ENCODE measurements around the gene OTOA.
A peak's percentile ranks its signal among the peaks of the same experiment; 100 is the strongest.
"Not testable (repeated sequence)": the region's sequence is repeated elsewhere in the genome, so short reads cannot be mapped to it uniquely, and the experiment has no call there.

Gene OTOA

DNA sequence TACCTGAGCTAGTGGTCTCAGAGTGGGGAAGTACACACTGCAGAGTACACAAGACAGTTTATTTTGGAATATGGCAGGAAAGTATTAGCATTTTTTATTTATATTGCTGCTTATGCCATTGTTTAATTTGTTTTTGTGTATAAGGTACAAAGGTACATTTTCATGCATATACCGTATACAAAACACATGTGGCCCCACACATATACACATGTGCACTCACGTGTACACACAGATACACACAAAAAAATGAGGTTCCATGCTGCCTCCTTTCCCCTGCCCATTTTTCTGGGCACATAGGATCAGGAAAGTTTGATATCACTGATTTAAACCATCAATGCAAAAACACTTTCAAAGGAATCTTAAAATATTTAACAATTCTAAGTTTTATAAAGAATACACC lies 24.3 kb upstream of the OTOA start:
- no peak for FAIRE-seq
- no peak for DNase-seq (ENCODE audit: low spot score)

DNA sequence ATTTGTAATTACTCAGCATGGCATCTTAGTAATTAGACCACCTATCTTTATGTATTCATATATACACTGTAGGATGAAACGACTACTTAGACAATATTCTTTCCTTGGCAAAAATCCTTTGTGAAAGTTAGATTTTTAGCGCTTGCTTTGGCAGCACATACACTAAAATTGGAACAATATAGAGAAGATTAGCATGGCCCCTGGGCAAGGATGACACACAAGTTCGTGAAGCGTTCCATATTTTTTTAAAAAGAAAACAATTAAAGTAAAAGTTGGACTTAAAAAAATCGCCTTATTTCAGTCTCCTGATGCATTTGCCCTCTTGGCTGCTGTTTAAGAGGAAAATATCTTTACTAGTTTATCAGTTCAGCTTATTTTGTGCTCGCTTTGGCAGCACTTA lies 21.9 kb upstream of the OTOA start:
- DNase-seq (ENCODE audit: low spot score) (no peak), FAIRE-seq (no peak)

DNA sequence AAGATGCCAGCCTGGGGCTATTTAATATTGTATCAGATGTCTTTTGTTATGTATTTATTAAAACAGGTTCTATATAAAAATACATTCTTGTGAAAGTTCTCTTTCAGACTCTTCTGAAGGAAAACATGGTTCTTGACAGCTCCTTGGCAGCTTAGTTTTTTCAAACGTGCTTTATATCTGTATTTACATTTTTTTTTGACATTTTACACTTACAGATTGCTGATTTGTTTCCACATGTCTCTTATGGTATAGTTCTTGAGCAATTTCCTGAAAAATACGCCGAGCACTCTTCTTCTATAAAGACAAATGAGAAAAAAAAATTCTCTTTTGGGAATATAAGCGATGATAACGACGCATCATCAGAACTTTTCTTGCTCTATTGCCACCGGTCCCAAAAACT lies 20.9 kb upstream of the OTOA start:
- FAIRE-seq: no peak

DNA sequence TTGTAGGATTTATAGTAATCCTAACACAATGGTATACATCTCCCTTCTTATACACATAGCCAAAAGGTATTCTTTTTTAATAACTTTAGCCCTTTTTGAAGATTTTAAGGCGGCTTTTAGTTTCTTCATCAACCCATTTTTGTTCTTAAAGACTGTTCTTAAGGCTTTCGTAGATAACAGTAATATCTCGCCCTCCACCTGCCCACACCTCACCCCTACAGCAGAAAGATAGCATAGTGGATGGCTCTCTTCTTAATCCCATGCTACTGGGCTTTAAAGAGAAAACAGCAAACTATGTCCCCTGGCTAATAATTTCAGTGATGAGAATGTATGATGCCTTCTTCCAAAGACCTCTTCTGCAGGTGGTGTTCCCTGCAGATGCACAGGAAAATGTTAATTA lies 20.0 kb upstream of the OTOA start:
- FAIRE-seq (no peak), DNase-seq (ENCODE audit: low spot score) (no peak)

More for the DNA sequence above, 20.9 kb upstream of the OTOA start:
- DNase-seq (ENCODE audit: low spot score): no peak

DNA sequence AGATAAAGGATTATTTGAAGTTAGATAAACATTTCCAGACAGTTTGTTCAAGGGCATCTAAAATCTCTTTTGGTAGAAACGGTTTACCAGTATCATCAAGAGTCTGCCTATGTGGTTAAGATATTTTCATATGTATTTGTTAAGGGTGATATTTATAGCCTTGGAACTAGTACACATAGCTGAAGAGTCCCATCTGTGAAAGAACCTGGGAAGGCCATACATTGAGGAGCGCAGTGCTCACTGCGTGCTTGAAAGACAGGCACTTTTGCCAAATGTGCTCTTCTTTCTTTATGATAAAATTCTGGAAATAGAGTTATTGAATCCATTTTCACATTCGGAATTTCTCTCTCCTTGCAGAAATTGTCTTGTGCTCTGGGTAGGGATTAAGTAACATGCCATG lies 19.1 kb upstream of the OTOA start:
- FAIRE-seq: no peak

DNA sequence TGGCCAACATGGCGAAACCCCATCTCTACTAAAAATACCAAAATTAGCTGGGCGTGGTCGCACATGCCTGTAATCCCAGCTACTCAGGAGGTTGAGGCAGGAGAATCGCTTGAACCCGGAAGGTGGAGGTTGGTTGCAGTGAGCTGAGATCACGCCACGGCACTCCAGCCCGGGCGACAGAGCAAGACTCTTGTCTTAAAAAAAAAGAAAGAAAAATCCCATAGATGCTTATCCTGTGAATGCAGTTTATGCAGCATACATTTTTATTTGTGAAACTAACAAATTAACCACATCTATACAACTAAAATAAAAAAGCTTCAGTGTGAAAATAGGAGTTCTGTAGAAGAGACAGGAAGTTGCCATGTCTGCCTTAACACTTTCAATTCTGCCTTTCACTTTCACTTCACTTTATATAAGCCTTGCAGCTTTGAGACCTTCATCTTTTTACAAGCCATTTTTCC lies 18.5 kb upstream of the OTOA start:
- no peak for FAIRE-seq
- no peak for DNase-seq (ENCODE audit: low spot score)

More for the DNA sequence above, 19.1 kb upstream of the OTOA start:
- no peak for DNase-seq (ENCODE audit: low spot score)

DNA sequence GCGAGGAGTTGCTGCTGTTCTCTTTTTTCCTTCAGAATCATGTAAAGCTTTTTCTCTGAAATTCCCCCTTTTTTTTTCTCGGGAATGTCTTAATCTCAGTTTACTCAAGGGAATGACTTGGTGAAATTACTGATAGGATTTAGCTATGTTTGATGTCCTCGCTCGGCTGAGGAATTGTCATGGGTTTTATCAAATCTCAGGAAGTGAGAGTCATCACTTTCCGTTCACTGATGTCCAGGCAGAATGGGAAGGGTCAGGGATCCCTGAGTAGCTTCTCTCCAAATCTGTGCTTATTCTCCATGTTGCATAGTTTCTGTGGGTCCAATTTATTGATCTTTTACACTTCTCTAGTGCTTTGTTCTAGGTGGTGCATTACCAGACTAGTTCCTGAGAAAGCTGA lies 17.7 kb upstream of the OTOA start:
- no peak for FAIRE-seq
- DNase-seq (ENCODE audit: low spot score): no peak

DNA sequence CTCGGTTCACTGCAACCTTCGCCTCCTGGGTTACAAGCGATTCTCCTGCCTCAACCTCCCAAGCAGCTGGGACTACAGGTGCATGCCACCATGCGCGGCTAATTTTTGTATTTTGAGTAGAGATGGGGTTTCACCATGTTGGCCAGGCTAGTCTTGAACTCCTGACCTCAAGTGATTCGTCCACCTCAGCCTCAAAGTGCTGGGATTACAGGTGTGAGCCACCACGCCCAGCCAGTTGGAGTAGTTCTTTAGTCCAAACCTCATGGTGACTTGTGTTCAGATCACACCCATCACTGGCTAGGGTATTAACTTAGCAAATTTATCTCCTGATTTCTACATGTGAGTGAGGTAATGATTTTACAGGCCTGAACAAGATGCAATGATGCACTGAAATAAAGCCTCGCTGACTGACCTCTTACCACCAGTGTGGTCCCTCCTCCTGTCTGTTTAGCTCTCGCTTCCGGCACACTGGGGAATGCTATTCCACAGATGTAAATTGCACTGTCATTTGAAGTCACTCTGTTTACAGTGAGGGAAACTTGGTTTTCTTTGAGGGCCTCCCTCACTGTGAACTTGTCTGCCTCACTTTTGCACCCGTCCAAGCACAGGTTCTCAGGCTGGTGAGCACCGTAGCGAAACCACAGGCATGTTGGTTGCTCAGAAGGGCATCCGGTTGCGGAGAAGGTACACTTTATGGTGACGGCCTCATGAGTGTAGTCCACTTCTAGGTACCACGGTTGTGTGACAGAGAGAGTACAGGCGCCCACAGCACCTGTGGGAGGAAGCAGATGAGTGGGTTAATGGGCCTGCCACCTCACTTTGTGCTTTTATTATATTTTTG lies 16.8 kb upstream of the OTOA start:
- DNase-seq (ENCODE audit: low spot score): no peak
- FAIRE-seq: no peak

DNA sequence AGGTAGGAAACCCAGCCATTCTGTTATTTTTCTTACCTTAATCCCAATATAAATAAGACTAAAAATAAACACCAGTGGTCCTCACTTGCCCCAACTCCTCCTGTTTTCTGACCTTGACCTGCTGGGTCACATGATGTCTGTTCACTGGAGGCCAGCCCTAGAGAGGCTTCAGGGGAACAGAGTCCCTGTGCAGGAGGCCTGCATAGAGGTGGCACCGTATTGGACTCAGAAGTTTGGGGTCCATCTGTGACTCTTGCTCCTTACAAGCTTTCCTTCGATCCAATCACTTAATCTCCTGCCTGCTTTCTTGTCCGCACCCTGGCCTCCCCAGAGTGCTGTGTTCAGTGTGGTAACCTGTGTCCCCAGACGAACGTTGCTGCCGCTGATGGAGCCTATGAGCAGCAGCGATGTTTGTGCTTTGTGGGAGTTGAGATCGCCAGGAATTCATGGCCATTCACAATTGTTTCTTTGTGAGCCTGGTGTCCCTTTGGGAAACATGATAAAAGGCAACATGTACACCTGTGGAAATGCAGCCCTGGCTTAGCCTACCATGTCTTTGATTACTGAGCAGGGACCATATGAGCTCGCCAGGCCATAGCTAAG lies 16.1 kb upstream of the OTOA start:
- FAIRE-seq (no peak), DNase-seq (ENCODE audit: low spot score) (no peak)

DNA sequence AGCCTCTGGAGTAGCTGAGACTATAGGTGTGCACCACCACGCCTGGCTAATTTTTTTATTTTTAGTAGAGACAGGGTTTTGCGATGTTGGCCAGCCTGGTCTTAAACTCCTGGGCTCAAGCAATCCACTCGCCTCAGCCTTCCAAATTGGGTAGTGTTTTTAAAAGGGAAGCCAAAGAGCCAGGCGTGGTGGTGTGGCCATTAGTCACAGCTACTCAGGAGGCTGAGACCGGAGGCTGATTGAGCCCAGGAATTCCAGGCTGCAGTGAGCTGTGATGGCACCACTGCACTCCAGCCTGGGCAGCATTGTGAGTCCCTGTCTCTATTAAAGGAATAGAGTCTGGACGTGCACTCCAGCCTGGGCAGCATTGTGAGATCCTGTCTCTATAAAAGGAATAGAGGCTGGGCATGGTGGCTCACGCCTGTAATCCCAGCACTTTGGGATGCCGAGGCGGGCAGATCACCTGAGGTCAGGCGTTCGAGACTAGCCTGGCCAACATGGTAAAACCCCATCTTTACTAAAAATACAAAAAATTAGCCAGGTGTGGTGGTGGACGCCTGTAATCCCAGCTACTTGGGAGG lies 13.9 kb upstream of the OTOA start:
- not testable (repeated sequence) for FAIRE-seq; DNase-seq (ENCODE audit: low spot score)

DNA sequence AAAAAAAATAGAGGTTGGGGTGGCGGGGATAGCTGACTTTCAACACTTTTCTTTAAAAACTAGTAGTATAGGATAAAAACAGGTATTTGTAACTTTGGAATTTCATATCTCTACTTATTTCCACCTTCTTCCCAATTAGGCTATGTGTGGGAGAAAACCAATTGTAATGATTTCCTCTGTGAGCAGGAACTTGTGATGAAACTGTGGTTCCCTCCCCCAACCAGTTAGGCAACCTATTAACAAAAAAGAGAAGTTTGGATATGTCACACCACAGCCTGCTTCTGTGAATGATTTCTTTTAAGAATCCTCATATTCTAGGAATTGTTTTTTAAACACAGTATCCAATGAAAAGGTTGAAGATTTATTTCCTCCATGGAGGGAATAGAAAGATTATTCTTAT lies 13.2 kb upstream of the OTOA start:
- DNase-seq (ENCODE audit: low spot score) (no peak), FAIRE-seq (no peak)

DNA sequence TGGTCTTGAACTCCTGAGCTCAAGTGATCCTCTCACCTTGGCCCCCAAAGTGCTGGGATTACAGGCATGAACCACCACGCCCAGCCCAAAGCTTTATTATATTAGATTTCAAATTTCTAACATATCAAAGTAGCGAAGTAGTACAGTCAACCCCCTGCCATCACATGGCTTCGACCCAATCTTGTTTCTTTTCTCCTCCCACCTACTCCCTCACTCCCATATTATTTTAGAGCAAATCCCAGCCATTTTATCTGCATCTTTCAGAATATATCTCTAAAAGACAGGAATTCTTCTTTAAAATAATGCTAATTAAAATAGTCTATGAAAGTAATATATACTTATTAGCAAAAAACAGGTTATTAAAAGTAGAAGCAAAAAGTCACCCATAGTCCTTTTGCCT lies 12.3 kb upstream of the OTOA start:
- FAIRE-seq (no peak), DNase-seq (ENCODE audit: low spot score) (no peak)

DNA sequence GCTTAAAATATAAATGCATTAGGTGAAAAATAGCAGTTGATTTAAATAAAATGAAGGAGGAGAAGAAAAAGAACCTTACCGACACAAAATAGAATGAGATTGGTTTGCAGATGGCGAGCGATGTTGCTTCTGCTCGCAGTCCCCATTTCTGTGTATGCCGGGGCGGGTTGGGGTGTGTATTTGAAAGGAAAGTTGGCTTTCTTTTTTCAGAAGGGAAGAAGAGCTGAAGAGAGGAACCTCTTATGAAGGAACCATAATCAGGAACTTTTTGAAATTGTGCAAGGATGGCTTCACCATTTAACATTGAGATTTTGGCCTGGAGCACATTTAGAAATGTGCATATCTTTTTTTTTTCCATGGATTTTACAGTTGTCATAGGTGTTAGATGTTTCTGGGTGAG lies 11.3 kb upstream of the OTOA start, which contains the start of gene IGSF6:
TSS of gene IGSF6 (minus strand) at position 156 of the 400 bp plus-strand sequence. CDS start at position 146, 10 bp downstream.
- FAIRE-seq: no peak
- no peak for DNase-seq (ENCODE audit: low spot score)

DNA sequence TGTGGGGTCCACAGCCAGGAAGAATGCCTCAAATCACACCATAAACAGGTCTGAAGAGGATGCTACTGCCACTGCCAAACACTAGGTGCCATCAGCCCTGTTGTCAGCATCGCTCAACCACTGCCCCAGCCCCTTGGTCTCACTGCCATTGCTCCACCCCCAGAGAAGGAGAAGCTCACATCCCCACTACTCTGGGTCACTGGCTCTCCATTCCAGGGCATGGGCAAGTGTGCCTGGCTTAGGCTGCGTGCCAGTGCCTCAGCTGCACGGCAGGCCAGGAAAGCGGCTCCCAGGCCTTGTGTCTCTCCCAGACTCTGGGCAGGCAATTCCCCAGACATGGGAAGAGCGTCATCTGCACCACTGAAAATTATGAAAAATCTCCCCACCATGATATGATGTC lies 10.2 kb upstream of the OTOA start:
- no peak for FAIRE-seq
- no peak for DNase-seq (ENCODE audit: low spot score)

DNA sequence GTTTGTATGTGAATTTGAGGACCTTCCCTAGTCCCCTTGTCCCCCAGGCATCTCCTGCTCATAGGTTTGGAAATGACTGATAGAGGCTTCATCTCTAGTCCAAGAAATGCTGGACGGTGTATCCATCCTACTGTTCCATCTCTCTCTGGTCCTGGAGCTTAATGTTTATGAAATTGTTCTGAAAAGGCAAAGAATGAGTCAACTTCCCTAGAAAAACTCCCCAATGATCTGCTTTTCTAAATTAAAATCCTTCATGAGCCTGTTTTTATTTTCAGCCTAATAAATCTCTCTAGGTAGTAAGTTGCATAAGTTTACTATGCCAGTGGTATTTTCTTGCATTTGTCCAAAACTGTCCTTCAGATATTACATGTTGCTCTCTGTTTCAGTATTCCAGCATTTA lies 9.3 kb upstream of the OTOA start:
- DNase-seq (ENCODE audit: low spot score) (no peak), FAIRE-seq (no peak)

DNA sequence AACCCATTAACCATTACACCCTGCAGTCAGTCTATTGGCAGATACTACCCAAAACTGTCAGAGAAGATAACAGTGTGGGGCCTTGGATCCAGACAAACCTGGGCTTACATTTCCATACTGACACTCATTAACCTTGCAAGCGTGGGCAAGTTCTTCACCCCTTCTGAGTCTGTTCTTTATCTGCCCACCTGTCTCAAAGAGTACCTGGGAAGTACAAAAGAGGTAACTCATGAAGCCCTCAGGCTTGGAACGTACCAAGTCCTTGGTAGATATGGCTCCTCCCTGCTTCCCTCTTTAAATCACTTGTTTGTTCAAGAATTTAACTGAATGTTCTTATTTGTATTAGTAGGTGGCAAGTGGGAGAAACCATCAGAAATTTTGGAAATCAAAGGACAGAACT lies 8.9 kb upstream of the OTOA start:
- FAIRE-seq (no peak), DNase-seq (ENCODE audit: low spot score) (no peak)

DNA sequence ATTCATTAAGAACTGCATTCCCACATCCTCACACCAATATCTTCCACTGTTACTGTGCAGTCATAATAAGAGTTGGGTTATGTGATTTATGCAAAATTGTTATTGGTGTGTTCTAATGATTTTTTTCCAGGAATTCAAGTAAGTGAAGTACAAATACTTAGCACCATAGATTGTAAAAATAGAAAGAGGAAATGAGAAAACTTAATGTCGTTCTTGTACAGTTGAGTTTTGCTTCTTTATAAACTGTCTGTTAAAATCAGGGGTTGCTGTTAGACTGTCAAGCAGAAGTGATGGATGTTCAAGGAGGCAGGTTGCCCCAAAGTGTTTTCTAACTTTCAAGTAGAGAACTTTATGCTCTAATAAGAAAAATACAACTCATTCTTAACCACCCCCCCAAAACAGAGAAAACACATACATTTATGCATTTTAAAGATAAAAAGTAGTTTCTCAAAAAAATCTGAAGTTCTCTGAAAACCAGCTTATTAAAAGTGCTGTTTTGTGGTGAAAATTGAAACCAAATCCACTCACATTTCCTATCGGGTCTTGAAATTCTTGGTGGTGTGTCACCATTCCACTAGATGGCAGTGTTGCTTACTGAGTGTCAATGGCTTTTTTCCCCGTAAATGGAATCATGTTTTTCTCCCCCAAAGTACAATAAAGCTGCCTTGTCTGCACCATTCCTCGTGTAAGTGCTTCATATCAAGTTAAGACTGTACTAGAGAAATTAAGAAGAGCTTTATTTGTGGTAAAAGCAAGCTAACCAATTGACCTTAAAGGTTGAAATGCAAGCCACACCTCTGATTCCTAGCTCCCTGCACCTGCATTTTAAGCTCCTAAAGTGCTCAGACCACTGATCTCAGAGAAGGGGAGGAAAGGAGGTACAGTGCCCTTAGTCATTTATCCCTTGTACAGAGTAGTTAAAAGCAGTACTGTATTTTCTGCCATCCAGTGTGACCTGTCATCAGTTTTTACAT lies 6.7 kb upstream of the OTOA start:
- peak; percentile 57 for DNase-seq (ENCODE audit: low spot score)
- FAIRE-seq: no peak

DNA sequence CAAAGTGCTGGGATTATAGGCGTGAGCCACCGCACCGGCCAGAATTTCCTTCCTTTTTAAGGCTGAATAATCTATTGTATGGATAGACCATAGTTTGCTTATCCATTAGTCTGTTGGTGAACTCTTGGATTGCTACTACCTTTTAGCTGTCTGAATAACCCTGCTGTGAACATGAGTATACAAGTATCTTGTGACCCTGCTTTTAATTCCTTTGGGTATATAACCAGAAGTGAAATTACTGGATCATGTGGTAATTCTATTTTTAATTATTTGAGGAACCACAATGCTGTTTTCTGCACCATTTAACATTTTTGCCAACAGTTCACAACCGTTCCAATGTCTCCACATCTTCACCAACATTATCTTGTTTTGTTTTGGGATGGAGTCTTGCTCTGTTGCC lies 4.6 kb upstream of the OTOA start:
- DNase-seq (ENCODE audit: low spot score) (no peak), FAIRE-seq (no peak)

DNA sequence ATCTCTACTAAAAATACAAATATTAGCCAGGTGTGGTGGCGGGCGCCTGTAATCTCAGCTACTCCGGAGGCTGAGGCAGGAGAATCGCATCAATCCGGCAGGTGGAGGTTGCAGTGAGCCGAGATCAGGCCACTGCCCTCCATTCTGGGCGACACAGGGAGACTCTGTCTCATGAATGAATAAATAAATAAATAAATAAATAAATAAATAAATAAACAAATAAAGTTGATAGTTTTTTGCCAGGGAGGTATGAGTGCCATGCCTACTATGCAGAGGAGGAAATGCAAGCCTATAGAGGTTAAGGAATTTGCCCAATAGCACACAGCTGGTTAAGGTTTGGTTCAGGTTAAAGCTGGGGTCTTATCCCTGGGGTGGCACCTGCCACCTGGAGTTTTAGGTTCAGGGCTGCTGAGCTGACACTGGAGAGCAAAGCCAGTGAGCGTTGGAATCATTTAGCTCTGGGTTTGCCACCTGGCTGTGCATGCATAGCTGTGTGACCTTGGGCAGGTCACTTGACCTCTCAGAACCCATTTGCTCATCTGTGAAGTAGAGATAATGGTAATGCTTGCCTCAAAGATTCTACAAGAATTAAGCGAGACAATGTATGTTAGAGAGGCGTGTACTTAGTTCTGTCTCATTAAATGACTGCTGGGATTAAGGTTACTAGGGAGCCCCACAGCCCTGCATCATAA lies 1.2 kb downstream of the OTOA start:
- DNase-seq (ENCODE audit: low spot score) (no peak), FAIRE-seq (no peak)

DNA sequence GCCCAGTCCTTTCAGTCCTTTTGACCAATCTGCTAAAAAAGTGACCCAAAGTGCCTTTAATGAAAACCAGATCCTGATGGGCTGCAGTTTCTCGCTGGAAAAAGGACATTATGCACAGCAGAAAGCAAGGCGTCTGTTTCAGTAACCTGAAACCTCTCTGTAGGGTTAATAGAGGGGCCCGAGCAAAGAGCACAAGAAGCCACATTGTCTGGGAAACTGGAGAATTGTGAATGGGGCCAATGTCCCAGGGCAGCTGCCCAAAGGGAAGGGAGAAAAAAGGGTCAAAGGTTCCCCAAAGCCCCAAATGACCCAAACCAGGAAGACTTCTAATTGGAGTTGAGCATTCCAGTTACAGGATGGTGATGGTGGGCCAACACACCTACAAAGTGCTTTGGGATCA lies 3.0 kb downstream of the OTOA start:
- no peak for FAIRE-seq
- DNase-seq (ENCODE audit: low spot score): no peak

DNA sequence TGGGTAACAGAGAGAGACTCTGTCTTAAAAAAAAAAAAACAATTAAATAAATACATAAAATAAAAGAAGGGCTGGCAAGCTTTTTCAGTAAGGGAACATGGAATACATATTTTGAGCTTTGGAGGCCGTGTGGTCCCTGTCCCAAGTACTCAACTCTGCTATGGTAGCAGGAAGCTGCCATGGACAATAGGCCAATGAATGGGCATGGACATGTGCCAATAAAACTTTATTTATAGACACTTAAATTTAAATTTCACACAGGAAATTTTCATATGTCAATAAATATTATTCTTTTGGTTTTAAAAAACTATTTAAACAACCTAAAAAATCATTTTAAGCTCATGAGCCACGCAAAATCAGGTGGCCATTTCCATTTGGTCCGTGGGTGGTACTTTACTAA lies 3.8 kb downstream of the OTOA start:
- DNase-seq (ENCODE audit: low spot score) (no peak), FAIRE-seq (no peak)
